GM19395 (cell line): ENCODE results near the gene MARCHF6.
"Not testable (repeated sequence)": the region's sequence is repeated elsewhere in the genome, so short reads cannot be mapped to it uniquely, and the experiment has no call there.

Source experiments
- ATAC-seq: cut with Tn5 transposase; IDR thresholded peaks from one replicate; pipeline ENCODE4 v1.9.1; 2021; ENCODE audit warnings: mild to moderate bottlenecking, moderate library complexity; ENCODE audit not compliant: unreplicated experiment

MARCHF6 gene, protein sequence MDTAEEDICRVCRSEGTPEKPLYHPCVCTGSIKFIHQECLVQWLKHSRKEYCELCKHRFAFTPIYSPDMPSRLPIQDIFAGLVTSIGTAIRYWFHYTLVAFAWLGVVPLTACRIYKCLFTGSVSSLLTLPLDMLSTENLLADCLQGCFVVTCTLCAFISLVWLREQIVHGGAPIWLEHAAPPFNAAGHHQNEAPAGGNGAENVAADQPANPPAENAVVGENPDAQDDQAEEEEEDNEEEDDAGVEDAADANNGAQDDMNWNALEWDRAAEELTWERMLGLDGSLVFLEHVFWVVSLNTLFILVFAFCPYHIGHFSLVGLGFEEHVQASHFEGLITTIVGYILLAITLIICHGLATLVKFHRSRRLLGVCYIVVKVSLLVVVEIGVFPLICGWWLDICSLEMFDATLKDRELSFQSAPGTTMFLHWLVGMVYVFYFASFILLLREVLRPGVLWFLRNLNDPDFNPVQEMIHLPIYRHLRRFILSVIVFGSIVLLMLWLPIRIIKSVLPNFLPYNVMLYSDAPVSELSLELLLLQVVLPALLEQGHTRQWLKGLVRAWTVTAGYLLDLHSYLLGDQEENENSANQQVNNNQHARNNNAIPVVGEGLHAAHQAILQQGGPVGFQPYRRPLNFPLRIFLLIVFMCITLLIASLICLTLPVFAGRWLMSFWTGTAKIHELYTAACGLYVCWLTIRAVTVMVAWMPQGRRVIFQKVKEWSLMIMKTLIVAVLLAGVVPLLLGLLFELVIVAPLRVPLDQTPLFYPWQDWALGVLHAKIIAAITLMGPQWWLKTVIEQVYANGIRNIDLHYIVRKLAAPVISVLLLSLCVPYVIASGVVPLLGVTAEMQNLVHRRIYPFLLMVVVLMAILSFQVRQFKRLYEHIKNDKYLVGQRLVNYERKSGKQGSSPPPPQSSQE

DNA sequence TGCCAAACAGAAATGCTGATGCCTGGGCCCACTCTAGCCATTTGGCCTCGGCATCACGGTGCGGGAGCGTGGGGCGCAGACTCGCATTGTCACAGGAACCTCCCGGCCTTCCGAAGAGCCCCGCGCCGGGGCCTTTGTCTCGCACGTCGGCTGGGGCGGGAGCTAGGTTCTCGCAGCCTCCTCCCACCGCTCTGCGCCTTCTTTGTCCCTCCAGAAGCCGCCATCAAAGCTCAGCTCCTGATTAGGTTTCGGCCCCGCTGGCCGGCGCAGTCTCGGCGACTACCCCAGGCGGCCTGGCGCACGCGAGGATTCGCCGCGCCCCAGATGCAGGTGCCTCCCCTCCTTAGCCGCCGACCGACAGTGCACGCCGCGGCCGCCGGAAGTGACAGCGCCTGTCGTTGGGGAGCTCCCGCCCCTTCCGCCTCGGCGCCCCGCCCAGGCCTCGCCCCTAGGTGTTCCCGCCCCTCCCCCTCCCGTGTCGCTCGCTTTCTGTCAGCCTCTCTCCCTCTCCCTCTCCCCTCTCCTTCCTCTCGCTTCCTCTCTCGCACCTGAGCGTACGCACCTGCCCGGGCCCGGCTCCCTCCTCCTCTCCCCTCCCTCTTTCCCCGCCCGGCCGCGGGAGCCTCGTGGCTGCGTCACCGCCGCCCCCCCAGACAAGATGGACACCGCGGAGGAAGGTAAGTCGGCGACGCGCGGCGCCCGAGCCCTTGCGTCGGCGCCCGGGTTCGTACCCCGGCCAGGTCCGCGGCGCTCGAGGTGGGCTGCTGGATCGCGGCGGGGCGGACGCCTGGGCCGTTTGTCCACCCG, at the start of gene MARCHF6:
Gene MARCHF6 (plus strand): TSS at position 455 of the 807 bp plus-strand sequence. CDS start 204 bp downstream, at position 659.
- peak; percentile 82 for ATAC-seq

GRCh38 chr5:10303699-10304170, 49.8 kb upstream of the MARCHF6 start:
- no peak for ATAC-seq

DNA sequence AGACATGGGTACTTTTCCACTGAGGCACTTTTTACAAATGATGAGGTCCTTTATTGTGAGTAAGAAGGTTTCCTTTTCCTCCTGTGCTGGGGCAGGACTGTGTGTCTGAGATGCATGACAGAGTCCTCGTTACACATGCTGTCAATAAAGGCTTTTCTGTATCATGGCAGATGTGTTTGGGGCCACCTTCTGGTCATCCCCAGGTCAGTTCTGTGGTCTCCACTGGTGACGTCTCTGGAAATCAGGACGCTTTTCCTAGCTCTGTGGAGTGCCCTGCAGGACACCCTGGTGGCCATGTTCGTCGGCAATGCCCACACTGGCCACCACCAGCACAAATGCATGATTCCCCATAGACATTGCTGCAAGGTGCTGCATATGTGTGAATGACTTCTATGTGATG, 48.6 kb upstream of the MARCHF6 start:
- no peak for ATAC-seq

- ATAC-seq, result no peak
These were observed 47.4 kb upstream of the MARCHF6 start for GRCh38 chr5:10306114-10306513.

DNA sequence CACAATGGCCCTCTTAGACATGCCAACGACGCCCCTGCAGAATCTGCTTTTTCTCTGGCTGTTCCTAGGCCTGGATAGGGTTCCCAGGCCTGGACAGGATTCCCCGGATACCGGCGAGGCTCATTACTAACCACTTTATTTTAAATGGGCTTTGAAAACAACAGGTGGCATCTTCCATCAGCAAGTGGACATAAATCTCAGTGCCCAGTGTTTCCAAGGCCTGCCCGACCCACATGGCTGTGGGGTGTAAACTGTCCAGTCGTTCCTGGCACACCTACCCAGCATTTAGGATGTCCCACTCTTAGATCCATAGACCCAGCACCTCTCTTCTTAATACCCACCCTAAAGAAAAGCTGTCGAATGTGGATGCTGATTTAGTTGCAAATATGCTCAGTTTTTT, 46.7 kb upstream of the MARCHF6 start:
- no peak for ATAC-seq

- peak; percentile 73 for ATAC-seq
These were observed 46.0 kb upstream of the MARCHF6 start, which contains the start of gene CMBL for GRCh38 chr5:10307206-10308148. Gene CMBL (minus strand): TSS chr5:10307902. CDS start chr5:10290762, 17,140 bp downstream.

DNA sequence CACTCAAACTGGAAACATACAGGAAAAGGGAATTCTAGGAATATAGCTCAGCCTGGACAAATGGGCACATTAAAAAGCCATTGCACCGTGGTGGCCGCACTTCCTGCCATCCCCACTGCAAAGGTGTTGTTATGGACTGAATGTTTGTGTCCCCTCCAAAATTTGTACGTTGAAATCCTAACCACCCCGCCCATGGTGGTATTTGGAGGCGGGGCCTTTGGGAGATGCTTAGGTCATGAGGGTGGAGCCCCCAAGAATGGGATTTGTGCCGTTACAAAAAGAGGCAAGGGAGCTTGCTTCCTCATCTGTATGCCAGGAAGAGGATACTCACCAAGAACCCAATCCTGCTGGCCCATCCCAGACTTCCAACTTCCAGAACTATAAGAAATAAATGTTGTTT, 44.7 kb upstream of the MARCHF6 start:
- no peak for ATAC-seq

DNA sequence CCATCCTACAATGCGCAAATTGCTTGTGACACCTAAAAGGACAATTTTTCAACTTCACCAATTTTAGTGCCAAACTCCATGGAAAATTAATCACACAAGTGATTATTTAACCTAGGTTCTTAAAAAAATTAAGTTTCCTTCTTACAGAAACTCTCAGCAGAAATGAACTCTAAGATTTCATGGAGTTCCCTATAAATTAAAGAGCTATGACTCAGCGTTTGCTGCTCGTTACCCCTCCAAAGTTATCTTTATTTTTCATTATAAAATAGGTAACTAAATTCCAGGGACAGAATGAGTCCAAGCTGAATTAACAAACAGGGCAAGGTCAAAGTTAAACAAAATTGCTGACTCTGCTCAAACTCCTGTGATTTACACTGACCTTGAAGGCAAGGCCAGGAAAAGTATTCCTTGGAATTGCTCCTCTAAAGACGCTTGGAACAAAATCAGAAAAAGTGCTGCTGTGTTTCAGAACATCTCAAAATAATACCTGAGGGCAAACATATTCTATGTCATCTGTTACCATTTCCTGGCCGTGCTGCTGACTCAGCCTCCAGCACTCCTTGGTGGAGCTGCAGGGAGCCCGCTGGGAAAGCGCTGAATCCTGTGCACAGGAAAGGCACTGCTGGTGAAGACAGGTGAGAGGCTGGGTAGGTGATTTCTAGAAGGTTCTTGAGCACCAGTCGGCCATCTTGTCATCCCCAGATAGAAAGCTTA, 43.3 kb upstream of the MARCHF6 start:
- no peak for ATAC-seq

DNA sequence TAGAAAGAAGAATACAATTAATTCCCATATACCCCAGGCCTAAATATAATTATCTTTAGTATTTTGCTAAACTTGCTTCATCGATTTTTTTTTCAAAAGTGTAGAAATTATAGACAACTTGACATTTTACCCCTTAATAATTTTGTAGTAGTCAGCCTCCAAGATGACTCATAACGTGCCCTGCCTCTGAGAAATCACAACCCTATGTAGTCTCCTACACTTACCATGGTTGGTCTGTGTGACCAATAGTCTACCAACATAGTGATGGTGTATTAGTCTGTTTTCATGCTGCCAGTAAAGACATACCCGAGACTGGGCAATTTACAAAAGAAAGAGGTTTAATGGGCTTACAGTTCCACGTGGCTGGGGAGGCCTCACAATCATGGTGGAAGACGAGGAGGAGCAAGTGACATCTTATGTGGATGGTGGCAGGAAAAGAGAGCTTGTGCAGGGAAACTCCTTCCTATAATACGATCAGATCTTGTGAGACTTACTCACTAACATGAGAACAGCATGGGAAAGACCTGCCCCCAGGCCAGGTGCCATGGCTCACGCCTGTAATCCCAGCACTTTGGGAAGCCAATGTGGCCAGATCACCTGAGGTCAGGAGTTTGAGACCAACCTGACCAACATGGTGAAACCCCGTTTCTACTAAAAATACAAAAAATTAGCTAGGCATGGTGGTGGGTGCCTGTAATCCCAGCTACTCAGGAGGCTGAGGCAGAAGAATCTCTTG, 42.5 kb upstream of the MARCHF6 start:
- not testable (repeated sequence) for ATAC-seq

DNA sequence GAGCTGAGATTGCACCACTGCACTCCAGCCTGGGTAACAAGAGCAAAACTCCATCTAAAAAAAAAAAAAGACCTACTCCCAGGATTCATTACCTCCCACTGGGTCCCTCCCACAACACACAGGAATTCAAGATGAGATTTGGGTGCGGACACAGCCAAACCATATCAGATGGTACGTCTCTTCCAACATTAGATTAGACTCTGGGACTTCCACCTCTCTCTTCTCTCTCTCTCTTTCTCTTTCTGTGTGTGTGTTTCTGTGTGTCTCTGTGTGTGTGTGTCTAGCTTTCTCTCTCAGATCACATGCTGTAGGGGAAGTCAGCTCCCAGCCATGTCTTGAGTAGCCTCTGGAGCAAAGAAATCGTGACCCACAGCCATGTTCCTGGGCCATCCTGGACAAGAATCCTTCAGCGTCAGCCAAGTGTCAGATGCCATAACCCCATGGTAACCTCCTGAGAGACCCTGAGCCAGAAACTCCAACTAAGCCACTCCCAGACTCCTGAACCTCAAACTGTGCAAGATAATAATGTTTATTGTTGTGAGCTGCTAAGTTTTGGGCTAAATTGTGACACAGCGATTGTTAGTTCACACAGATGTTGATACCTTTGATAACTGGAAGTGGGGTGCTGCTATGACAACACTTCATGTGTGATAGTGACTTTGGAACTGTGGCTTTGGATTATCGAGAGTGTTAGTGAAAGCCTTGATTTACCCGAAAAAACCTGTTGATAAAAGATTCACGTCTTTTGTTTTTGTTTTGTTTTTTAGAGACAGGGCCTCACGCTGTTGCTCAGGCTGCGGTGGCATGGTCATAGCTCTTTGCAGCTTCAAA, 41.7 kb upstream of the MARCHF6 start:
- no peak for ATAC-seq

GRCh38 chr5:10315201-10315600, 38.3 kb upstream of the MARCHF6 start:
- ATAC-seq, result no peak

DNA sequence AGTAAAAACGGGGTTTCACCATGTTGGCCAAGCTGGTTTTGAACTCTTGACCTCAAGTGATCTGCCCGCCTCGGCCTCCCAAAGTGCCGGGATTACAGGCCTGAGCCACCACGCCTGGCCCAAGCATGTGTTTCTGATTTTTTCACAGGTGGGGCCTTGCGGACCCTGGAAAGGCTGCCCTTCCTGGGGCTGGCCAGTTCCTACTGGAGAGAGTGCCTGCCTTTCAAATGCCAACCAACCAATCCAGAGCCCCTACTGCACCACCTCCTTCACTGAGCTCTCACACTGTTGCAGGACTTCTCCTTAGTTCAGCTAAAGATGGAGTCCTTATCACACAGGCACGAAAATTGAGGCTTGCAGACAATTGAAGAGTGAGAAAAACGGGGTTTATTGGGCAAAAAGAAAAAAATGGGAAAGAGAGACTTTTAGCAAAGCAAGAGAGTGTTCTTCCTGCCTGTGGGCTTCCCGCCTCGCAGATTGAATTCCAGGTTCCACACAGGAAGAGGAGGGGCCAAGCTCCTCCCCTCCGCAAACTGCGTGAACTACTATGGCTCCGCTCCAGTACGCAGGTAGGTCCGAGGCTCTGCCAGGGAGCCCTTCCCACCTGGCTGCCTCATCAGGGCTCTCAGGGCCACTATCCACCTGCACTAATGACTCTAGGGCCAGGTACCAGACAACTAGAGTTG, 37.5 kb upstream of the MARCHF6 start:
- no peak for ATAC-seq

GRCh38 chr5:10317825-10318682, 35.4 kb upstream of the MARCHF6 start:
- peak; percentile 70 for ATAC-seq

GRCh38 chr5:10319202-10319851, 34.2 kb upstream of the MARCHF6 start:
- ATAC-seq, result no peak

- no peak for ATAC-seq
These were observed 32.7 kb upstream of the MARCHF6 start for GRCh38 chr5:10320793-10321192.
